ENCODE data around the gene S100A9. TPM values are rescaled to one million over a fixed set of nuclear protein-coding genes. Genes with fewer than 3 reads are reported as not detected.

Gene S100A9
- total RNA-seq, 2 experiments from 2014 or later = 0.77 TPM; not detected in 1

- Mint-ChIP-seq H3K4me3 (no peak within 1 kb of the TSS), H3K4me1 (peaks cover 29% of the 10 kb centered on the region), H3K9me3 (no peaks in the 10 kb centered on the region), H3K27me3 (peaks cover 26% of the 10 kb centered on the region), H3K27ac (no peak within 1 kb of the TSS), H3K36me3 (ENCODE audit: low read depth) (no peaks in the 10 kb centered on the region)
- CTCF ChIA-PET = interaction anchor here (1.3 kb wide), 1 partner anchor 13 kb away, joined by 4 read pairs; no protein-coding TSS in a partner anchor
- POLR2A ChIA-PET = no interaction called here
- DNase-seq = peak; percentile 1
Measured at GRCh38 chr1:153348511-153349362, 8.9 kb upstream of the S100A9 start, which contains the start of gene PGLYRP4. TSS of gene PGLYRP4 (minus strand) at chr1:153348841. CDS start at chr1:153347932, 909 bp downstream.

DNA sequence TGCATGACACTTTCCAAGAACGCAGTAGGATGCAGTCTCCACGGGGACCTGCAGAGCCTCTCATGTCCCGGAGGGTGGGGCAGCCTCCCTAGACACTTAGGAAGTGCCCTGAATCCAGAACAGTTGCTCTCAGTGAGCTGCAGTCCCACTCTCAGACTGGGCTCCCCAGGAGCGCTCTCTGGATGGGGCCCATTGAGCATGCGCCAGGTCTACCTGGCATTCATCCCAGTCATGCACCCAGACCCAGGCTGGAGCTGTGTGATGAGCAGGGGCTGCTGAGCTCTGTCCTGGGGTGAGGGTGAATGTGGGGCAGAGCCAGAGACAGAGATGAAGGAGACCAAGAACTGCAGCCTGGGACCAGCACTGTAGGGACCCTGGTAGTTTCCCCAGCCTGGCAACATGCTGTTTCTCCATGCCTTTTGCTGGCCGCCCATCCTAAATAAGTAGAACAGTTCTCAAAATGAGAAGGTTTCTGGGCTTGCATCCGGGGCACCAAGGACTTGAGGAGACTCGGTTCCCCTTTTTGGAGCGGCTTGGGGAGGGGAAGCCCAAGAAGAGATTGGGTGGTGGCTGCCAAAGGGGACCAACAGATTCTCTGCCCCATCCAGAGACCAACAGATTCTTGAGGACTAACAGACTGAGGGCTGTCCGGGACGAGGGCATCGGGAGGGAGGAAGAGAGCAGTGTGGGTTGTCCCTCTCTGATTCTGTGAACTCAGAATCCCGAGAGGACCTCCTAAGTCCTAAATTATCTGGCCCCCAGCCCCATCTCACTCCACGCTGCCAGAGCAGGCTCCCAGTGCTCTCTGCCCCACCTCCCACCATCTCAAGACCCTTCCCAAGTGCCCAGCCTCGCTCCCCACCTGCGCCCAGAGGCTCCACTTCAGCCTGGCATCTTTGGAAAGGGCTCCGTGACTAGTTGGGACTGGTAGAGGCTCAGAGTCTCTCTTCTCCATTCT, 8.0 kb upstream of the S100A9 start:
- no peak for DNase-seq
- Mint-ChIP-seq H3K4me3 (no peak overlapping the region), H3K9me3 (no peaks in the 10 kb centered on the region), H3K4me1 (peaks cover 21% of the 10 kb centered on the region), H3K27ac (no peak overlapping the region), H3K36me3 (ENCODE audit: low read depth) (no peaks in the 10 kb centered on the region), H3K27me3 (peaks cover 26% of the 10 kb centered on the region)
- CTCF ChIA-PET = interaction anchor here (1.3 kb wide), 1 partner anchor 13 kb away, joined by 4 read pairs; no protein-coding TSS in a partner anchor
- POLR2A ChIA-PET = no interaction called here

DNA sequence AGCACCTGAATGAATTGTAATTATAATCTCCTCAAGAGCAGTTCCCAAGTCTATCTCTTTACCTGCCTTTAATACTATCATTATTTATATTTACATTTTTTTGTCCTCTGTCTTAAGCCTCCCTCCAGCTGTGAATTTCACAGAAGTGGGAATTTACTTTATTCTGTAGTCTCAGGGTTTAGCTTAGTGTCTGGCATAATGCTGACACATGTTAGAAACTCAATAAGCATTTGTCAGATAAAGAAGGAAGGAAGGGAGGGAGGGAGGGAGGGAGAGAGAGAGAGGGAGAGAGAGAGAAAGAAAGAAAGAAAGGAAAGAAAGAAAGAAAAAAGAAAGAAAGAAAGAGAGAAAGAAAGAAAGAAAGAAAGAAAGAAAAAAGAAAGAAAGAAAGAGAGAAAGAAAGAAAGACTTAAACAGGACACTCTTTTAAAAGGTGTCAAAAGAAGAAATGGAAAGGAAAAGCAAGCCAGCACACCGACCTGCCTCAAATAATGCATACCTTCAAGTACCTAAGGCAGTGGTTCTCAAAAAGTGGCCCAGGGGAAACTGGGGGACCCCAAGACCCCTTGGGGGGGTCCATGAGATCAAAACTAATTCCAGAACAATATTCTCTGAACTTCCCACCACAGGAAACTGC, 7.2 kb upstream of the S100A9 start:
- H3K27ac Mint-ChIP-seq = no peak overlapping the region
- ChIA-PET CTCF (no interaction called here), POLR2A (no interaction called here)
- peaks cover 26% of the 10 kb centered on the region for H3K27me3 Mint-ChIP-seq
- H3K4me3 Mint-ChIP-seq = no peak overlapping the region
- no peaks in the 10 kb centered on the region for H3K9me3 Mint-ChIP-seq
- no peak for DNase-seq
- peaks cover 13% of the 10 kb centered on the region for H3K4me1 Mint-ChIP-seq
- no peaks in the 10 kb centered on the region for H3K36me3 Mint-ChIP-seq (ENCODE audit: low read depth)

- Mint-ChIP-seq H3K36me3 (ENCODE audit: low read depth) (no peaks in the 10 kb centered on the region), H3K4me3 (no peak overlapping the region), H3K4me1 (peaks cover 11% of the 10 kb centered on the region), H3K27me3 (peaks cover 19% of the 10 kb centered on the region), H3K27ac (no peak overlapping the region), H3K9me3 (no peaks in the 10 kb centered on the region)
- POLR2A ChIA-PET = interaction anchor here (0.6 kb wide), 1 partner anchor 183 kb away, joined by 8 read pairs; the partner anchor contains the start of gene S100A6
- DNase-seq = peak; percentile 78
- CTCF ChIA-PET = interaction anchor here (0.5 to 2.1 kb wide), 6 partner anchors 35 to 1766 kb away, joined by 3 to 6 read pairs (median 3); no protein-coding TSS in a partner anchor
Measured at GRCh38 chr1:153352523-153352922, 5.1 kb upstream of the S100A9 start.

DNA sequence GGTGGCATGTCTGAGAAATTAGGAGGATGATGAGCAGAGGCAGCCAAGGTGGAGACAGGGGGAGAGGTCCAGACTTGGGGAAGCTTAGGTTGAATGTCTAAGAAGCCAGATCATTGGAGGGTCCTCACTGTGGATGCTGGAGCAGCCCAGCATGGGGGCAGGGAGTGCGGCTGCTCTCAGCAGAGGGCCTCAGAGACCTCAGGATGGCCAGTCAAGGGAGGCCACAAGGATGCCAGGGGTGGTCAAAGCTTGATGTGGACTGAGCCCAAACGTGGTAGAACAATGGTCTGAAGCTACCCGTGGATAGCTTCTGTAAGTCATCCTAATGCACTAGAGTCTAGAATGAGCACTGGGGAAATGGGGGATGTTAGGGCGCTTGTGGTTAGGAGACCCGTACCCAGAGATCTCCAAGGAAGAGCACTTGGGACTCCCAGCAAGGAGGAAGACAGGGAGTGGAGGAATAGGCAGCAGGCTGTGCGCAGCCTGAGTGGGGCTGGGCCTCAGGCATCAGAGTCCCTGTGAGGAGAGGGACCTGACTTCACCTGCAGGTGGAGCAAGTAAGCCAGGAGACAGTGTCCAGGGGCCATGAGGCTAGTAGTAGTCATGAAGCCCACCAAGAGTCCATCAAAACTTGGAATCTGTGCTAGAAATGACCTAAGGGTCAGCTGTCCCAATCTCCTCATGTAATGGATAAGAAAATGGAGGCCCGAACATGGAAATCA, 4.3 kb upstream of the S100A9 start:
- H3K27ac Mint-ChIP-seq = no peak overlapping the region
- no peaks in the 10 kb centered on the region for H3K9me3 Mint-ChIP-seq
- POLR2A ChIA-PET = no interaction called here
- no peak for DNase-seq
- no peaks in the 10 kb centered on the region for H3K36me3 Mint-ChIP-seq (ENCODE audit: low read depth)
- peaks cover 16% of the 10 kb centered on the region for H3K27me3 Mint-ChIP-seq
- peaks cover 19% of the 10 kb centered on the region for H3K4me1 Mint-ChIP-seq
- H3K4me3 Mint-ChIP-seq = no peak overlapping the region
- CTCF ChIA-PET = interaction anchor here (1.2 to 2.1 kb wide), 4 partner anchors 51 to 143 kb away, joined by 3 to 6 read pairs (median 4); no protein-coding TSS in a partner anchor

- Mint-ChIP-seq H3K9me3 (no peaks in the 10 kb centered on the region), H3K27ac (no peak overlapping the region), H3K27me3 (peaks cover 12% of the 10 kb centered on the region), H3K36me3 (ENCODE audit: low read depth) (no peaks in the 10 kb centered on the region), H3K4me3 (no peak overlapping the region), H3K4me1 (peaks cover 19% of the 10 kb centered on the region)
- DNase-seq = no peak
- ChIA-PET POLR2A (no interaction called here), CTCF (interaction anchor here (0.9 to 1.6 kb wide), 3 partner anchors 8 to 141 kb away, joined by 3 to 9 read pairs (median 4); no protein-coding TSS in a partner anchor)
Measured at GRCh38 chr1:153354515-153355193, 3.0 kb upstream of the S100A9 start.

DNA sequence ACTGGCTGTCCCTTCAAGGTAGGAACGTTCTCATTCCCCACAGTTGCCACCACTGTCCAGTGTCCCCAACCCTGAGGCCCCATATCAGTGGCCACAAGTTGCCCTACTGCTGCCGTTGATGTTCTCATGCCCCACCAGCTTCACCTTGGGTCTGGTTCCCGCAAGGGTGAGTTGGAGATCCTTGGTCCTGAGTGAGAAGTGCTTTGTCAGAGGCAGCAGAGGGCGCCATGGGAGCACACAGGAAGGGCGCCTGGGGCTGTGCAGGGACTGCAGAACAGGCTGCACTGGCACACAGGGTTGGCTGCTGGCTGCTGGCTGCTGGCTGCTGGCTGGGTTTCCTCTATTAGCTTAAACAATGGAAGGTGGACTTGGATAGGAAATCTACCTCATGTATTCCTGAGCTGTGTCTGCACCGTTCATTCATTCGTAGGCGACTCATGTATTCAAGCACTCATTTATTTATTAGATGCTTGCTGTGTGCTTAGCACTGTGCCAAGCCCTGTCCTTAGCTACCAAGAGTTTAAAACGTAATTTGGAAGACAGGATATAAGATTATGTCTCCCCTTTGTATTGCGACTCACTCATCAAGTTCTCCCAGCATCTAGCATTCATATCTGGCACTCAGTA, 2.1 kb upstream of the S100A9 start:
- peak; percentile 59 for DNase-seq
- ChIA-PET CTCF (interaction anchor here (0.6 to 1.6 kb wide), 6 partner anchors 9 to 156 kb away, joined by 3 to 9 read pairs (median 4); no protein-coding TSS in a partner anchor), POLR2A (no interaction called here)
- Mint-ChIP-seq H3K27me3 (peaks cover 12% of the 10 kb centered on the region), H3K9me3 (no peaks in the 10 kb centered on the region), H3K4me1 (peaks cover 19% of the 10 kb centered on the region), H3K4me3 (no peak overlapping the region), H3K36me3 (ENCODE audit: low read depth) (no peaks in the 10 kb centered on the region), H3K27ac (no peak overlapping the region)

DNA sequence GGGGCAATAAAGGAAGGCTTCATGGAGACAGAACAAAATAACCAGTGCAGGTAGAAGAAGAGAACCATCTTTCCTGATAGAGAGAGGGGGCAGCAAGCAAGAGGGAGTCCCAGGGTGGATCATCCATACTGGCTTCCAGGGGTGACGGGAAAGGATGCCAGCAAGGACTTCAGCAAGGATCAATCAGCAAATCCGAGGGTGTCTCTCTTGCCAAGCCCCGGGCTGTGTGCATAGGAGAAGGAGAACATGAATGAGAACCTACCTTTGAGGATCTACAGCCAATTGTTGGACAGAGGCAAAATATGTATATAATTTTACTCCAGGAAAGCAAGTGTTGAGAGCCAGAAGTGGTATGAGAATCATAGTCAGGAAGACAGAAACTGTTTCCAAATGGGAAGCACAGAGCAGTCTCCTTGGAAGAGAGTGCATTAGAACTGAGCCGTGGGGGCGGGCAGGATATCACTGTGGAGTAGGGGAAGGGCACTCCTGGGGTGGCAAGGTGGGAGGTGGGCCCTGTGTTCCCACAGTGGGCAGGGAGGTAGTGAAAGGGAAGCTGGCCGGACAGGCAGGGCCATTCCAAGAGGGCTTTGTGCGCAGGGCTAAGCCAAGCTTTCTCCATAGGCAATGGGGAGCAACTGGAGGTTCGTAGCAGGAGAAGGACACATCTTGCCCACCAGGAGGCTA, 1.1 kb upstream of the S100A9 start:
- CTCF ChIA-PET = interaction anchor here (1.4 to 1.6 kb wide), 2 partner anchors 12 to 139 kb away, joined by 5 to 9 read pairs; no protein-coding TSS in a partner anchor
- POLR2A ChIA-PET = no interaction called here
- peak overlapping the region; percentile 15 for H3K27ac Mint-ChIP-seq
- H3K4me3 Mint-ChIP-seq = no peak overlapping the region
- no peak for DNase-seq
- H3K4me1 Mint-ChIP-seq = peaks cover 19% of the 10 kb centered on the region
- peaks cover 2% of the 10 kb centered on the region for H3K27me3 Mint-ChIP-seq
- H3K9me3 Mint-ChIP-seq = no peaks in the 10 kb centered on the region
- no peaks in the 10 kb centered on the region for H3K36me3 Mint-ChIP-seq (ENCODE audit: low read depth)

DNA sequence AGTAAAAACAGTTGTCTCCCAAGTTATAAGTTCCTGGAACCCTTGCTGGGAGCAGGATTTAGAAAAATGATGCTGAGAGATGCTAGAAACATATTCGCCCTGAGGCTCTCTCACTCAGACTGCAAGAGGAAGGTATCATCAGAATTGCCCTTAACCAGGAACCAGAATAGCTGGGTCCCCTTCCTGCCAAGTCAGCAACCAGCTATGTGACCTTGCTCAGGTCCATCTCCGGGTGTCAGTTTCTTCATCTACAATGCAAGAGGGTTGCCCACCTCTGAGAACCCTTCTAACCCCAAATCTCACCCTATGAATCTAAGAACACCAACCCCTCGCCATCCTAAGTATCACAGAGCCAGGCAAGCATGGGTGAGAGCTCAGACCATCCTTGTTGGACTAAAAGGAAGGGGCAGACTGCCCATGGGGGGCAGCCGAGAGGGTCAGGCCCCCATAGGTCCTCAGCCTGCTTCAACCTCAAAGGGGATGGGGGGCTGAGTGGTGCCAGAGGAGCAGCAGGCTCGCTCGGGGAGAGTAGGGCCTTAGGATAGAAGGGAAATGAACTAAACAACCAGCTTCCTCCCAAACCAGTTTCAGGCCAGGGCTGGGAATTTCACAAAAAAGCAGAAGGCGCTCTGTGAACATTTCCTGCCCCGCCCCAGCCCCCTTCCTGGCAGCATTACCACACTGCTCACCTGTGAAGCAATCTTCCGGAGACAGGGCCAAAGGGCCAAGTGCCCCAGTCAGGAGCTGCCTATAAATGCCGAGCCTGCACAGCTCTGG, 390 bp upstream of the S100A9 start:
- DNase-seq = no peak
- CTCF ChIA-PET = interaction anchor here (0.9 to 1.4 kb wide), 2 partner anchors 12 to 141 kb away, joined by 3 to 5 read pairs; no protein-coding TSS in a partner anchor

DNA sequence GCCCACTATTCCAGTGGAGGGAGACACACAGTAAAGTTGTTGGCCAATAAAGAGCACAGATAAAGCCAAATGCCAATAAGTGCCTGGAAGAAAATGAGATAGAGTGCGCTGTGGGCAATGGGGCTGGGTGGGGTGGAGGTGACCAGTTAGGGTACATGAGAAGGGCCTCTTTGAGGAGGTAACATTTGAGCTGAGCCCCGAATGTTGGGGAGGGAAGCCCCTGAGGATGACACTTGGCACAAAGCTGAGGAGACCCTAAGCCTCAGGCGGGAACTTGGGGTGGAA, 979 bp downstream of the S100A9 start:
- Mint-ChIP-seq H3K27ac (no peak overlapping the region), H3K36me3 (ENCODE audit: low read depth) (no peaks in the 10 kb centered on the region), H3K4me3 (no peak overlapping the region), H3K9me3 (no peaks in the 10 kb centered on the region), H3K27me3 (peaks cover 5% of the 10 kb centered on the region), H3K4me1 (peaks cover 19% of the 10 kb centered on the region)
- ChIA-PET POLR2A (no interaction called here), CTCF (interaction anchor here (0.5 to 1.5 kb wide), 2 partner anchors 107 to 218 kb away, joined by 4 read pairs; no protein-coding TSS in a partner anchor)
- no peak for DNase-seq

More for the DNA sequence above, 390 bp upstream of the S100A9 start:
- POLR2A ChIA-PET = no interaction called here
- Mint-ChIP-seq H3K9me3 (no peaks in the 10 kb centered on the region), H3K36me3 (ENCODE audit: low read depth) (no peaks in the 10 kb centered on the region), H3K4me1 (peaks cover 19% of the 10 kb centered on the region), H3K4me3 (no peak overlapping the region), H3K27me3 (peaks cover 2% of the 10 kb centered on the region), H3K27ac (peak overlapping the region; percentile 41)

All from activated CD4-positive, alpha-beta T cell treated with anti-CD3 and anti-CD28 coated beads, Interleukin-2, amount 10 ng/mL, durations not matched to agents 7 days and 5 days (primary cell).